GM12873 (cell line): ENCODE measurements around the gene SLC8B1.

ENCODE experiments used
- CTCF ChIP-seq: IDR thresholded peaks from 2 replicates; pipeline ENCODE4 v1.5.1; 2012; ENCODE audit warnings: low read depth, mild to moderate bottlenecking, moderate library complexity, low read length, control low read depth; ENCODE audit not compliant: insufficient read depth; ENCODE audit errors: missing control alignments

Gene SLC8B1

GRCh38 chr12:113257564-113257963, 77.3 kb downstream of the SLC8B1 start:
- no peak for TF ChIP-seq CTCF

GRCh38 chr12:113254298-113254697, 80.6 kb downstream of the SLC8B1 start:
- no peak for TF ChIP-seq CTCF

- no peak for TF ChIP-seq CTCF
These were observed 81.2 kb downstream of the SLC8B1 start for GRCh38 chr12:113253532-113254285.

- no peak for TF ChIP-seq CTCF
These were observed 82.4 kb downstream of the SLC8B1 start for GRCh38 chr12:113252494-113252893.

GRCh38 chr12:113251404-113252070, 83.4 kb downstream of the SLC8B1 start:
- no peak for TF ChIP-seq CTCF

GRCh38 chr12:113250045-113250444, 84.9 kb downstream of the SLC8B1 start:
- no peak for TF ChIP-seq CTCF

GRCh38 chr12:113249546-113249945, 85.4 kb downstream of the SLC8B1 start:
- no peak for TF ChIP-seq CTCF
